PFSK-1 (cell line): ENCODE data around the gene NFKBIA.

Experiments
- FOXP2 ChIP-seq: optimal IDR thresholded peaks from 2 replicates; pipeline ENCODE3; 2011; ENCODE audit warnings: borderline replicate concordance, control low read depth, inconsistent platforms; ENCODE audit not compliant: insufficient read depth; ENCODE audit errors: extremely low read length, extremely low read depth
- POLR2AphosphoS5 ChIP-seq: IDR thresholded peaks from 2 replicates; pipeline ENCODE4 v1.6.1; 2012; ENCODE audit warnings: low read depth, mild to moderate bottlenecking, control low read depth, low read length, moderate library complexity
- SIN3A ChIP-seq: IDR thresholded peaks from 2 replicates; pipeline ENCODE4 v1.6.1; 2012; ENCODE audit warnings: mild to moderate bottlenecking, low read length, moderate library complexity, borderline replicate concordance; ENCODE audit not compliant: insufficient read depth
- TAF1 ChIP-seq: IDR thresholded peaks from 2 replicates; pipeline ENCODE4 v1.6.1; 2012; ENCODE audit warnings: low read length, control low read depth, borderline replicate concordance; ENCODE audit not compliant: insufficient read depth
- TF ChIP-seq, protein P1 (sequence below), 2 experiments: IDR thresholded peaks; 2 replicates each; pipeline versions ENCODE4 v1.6.1 to v1.8.0; 2011 to 2012; ENCODE audit warnings: low read depth in 2 of 2, low read length in 2 of 2, control low read depth in 1 of 2, inconsistent platforms in 1 of 2, mild to moderate bottlenecking in 1 of 2, moderate library complexity in 1 of 2; ENCODE audit not compliant: insufficient read depth in 1 of 2

NFKBIA gene

DNA sequence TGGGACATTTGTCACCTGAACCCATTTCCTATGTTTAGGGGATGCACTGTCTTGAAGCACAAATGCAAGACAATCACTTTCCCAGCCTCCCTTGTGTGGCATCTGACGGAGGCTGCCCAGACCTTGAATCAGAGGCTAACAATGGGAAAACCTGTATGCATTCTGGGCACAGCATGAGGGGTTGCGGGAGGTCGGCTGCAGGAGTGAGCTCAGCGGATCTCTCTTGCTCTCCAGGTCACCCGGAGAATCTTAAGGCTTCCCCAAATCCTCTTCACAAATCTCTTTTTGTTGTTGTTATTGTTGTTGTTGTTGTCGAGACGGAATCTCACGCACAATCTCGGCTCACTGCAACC is 15.3 kb downstream of the NFKBIA start:
- TF ChIP-seq, protein P1, sequence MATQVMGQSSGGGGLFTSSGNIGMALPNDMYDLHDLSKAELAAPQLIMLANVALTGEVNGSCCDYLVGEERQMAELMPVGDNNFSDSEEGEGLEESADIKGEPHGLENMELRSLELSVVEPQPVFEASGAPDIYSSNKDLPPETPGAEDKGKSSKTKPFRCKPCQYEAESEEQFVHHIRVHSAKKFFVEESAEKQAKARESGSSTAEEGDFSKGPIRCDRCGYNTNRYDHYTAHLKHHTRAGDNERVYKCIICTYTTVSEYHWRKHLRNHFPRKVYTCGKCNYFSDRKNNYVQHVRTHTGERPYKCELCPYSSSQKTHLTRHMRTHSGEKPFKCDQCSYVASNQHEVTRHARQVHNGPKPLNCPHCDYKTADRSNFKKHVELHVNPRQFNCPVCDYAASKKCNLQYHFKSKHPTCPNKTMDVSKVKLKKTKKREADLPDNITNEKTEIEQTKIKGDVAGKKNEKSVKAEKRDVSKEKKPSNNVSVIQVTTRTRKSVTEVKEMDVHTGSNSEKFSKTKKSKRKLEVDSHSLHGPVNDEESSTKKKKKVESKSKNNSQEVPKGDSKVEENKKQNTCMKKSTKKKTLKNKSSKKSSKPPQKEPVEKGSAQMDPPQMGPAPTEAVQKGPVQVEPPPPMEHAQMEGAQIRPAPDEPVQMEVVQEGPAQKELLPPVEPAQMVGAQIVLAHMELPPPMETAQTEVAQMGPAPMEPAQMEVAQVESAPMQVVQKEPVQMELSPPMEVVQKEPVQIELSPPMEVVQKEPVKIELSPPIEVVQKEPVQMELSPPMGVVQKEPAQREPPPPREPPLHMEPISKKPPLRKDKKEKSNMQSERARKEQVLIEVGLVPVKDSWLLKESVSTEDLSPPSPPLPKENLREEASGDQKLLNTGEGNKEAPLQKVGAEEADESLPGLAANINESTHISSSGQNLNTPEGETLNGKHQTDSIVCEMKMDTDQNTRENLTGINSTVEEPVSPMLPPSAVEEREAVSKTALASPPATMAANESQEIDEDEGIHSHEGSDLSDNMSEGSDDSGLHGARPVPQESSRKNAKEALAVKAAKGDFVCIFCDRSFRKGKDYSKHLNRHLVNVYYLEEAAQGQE (IDR thresholded peaks at IDR 0.05; ENCODE audit: insufficient read depth in 1 of 2, low read depth in 2 of 2, low read length in 2 of 2), result no peak
- TF ChIP-seq SIN3A, result no peak
- TF ChIP-seq FOXP2, result no peak
- TF ChIP-seq POLR2AphosphoS5, result no peak
- no peak for TF ChIP-seq TAF1

DNA sequence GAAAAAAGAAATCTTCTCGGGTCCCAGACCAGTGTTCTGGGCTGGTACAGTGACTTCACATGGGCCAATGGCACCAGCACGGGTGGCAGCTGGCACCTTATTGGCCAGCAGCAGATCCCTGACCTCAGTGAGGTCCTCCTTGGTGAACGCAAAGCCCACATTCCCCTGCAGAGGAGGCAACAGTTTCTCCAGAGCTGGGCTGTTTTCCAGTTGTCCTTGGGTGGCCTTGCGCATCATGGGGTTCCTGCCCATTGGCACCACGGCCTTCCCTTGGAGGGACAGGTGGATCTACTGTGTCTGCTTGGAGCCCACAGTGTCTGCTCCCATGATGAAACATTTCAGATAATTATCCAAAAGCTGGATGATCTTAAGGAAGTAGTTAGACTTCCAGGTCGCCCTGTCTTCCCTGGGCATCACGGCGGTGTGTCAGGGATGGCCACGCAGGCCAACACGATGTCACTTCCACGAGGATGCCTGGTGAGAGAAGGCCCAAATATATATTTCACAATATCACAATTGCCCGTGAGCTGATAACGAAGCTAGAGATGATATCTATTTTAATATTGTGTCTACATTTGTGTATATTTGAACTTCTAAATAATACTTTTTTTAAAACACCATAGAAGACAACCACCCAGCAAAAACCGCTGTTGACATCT is 15.8 kb downstream of the NFKBIA start:
- no peak for TF ChIP-seq FOXP2
- no peak for TF ChIP-seq SIN3A
- TF ChIP-seq POLR2AphosphoS5, result no peak
- TF ChIP-seq, protein P1 (IDR thresholded peaks at IDR 0.05; ENCODE audit: insufficient read depth in 1 of 2, low read depth in 2 of 2, low read length in 2 of 2), result no peak
- TF ChIP-seq TAF1, result no peak

- TF ChIP-seq, protein P1 (IDR thresholded peaks at IDR 0.05; ENCODE audit: insufficient read depth in 1 of 2, low read depth in 2 of 2, low read length in 2 of 2), result no peak
- TF ChIP-seq SIN3A (no peak), POLR2AphosphoS5 (no peak), TAF1 (no peak), FOXP2 (no peak)
These were observed 16.6 kb downstream of the NFKBIA start for GRCh38 chr14:35387713-35388579.

GRCh38 chr14:35387219-35387618 is 17.3 kb downstream of the NFKBIA start:
- TF ChIP-seq, protein P1 (IDR thresholded peaks at IDR 0.05; ENCODE audit: insufficient read depth in 1 of 2, low read depth in 2 of 2, low read length in 2 of 2), result no peak
- TF ChIP-seq SIN3A (no peak), FOXP2 (no peak)

DNA sequence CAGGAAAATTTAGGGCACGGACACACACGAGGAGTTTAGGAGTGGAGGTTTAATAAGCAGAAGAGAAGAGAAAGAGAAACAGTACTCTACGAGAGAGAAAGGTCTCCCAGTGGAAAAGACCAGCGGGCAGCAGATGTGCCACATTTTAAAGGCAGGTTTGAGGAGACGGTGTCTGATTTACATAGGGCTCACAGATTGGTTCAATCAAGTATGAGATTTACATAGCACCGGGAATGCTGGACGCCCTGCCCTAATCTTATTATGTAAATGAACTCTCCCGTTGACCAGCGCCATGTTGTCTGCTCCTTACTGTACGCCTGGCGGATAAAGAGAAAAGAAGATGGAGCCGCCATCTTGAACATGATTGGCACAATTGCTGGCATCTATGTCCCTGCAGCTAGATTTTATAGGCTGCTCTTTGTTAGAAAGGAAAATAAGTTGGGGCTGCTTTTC is 17.9 kb downstream of the NFKBIA start:
- TF ChIP-seq TAF1 (no peak), SIN3A (no peak)
- TF ChIP-seq, protein P1 (IDR thresholded peaks at IDR 0.05; ENCODE audit: insufficient read depth in 1 of 2, low read depth in 2 of 2, low read length in 2 of 2), result no peak
